NCI-H2227 (cell line): ENCODE data around the gene DLG1.

Source experiments
- DNase-seq: peaks from one replicate; lab custom pipeline; 2025; ENCODE audit not compliant: unreplicated experiment; lab: John Stamatoyannopoulos, UW

DLG1 gene

GRCh38 chr3:197183582-197183981, 114.8 kb downstream of the DLG1 start:
- DNase-seq: peak; percentile 68

DNA sequence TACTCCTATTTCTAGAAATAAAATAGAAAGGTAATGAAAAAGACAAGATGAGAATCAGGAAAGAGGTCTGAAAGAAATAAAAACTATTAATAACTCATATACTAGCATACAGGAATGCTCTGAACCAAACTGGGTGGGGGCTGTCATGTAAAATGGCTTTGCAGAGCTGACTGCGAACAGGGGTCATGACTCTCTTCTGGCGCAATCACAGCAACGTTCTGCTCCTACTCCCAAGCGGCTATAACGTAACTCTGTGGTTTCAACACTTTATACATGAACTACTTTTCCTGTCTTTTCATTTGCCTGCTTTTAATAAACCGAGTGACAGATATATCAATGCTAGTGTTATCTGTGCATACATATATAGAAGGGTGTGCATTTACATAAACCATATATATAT, 116.7 kb downstream of the DLG1 start:
- DNase-seq: no peak

- DNase-seq: no peak
Measured at GRCh38 chr3:197178998-197179397, 119.4 kb downstream of the DLG1 start.

DNA sequence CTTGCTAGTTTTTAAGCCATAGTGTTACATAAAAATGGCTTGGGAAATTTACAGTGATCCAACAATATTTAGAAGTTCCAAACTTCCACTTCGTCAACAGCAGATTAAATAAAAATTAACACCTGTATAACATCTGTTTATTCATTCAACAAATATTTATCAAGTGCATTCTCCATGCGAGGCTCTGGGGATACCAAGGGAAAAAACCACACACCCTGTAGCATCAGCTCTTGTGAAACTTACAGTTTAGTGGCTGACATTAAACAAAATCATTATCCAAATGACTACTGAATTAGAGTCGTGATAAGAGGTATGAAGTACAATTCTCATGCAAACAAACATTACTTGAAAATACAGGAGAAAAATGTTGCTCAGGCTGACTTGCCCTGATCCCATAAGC, 122.9 kb downstream of the DLG1 start:
- DNase-seq: no peak

- DNase-seq: no peak
Measured at GRCh38 chr3:197174927-197175326, 123.5 kb downstream of the DLG1 start.

DNA sequence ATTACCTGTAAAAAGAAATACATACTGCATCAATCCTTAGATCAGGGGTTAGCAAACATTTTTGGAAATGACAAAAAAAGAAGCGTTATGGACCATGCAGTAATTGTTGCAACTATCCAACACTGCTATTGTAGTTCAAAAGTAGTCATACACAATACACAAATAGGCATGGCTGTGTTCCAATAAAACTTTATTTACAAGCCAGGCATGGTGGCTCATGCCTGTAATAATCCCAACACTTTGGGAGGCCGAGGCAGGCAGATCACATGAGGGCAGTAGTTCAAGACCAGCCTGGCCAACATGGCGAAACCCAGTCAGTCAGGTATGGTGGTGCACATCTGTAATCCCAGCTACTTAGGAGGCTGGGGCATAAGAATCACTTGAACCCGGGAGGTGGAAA, 124.8 kb downstream of the DLG1 start:
- no peak for DNase-seq

GRCh38 chr3:197171481-197172067, 126.8 kb downstream of the DLG1 start:
- DNase-seq: no peak

DNA sequence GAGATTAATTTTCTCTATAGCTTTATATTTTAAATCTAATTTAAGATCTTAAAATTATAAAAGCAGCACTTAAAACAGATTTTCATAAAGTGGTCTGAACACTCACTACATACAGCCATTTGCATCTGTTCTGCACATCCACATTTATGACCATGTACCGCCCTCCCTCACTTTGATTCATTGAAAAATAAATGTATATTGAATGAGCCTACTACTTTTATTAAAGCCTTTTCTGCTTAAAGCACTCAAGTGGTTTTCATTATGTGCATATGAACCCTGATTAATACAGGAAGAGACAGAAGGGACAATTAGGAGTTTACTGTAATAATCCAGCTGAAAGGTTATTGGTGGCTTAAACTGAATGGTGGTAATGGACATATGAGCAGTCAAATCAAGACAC, 129.4 kb downstream of the DLG1 start:
- no peak for DNase-seq

- DNase-seq: peak; percentile 90
Measured at GRCh38 chr3:197168606-197169005, 129.8 kb downstream of the DLG1 start.

DNA sequence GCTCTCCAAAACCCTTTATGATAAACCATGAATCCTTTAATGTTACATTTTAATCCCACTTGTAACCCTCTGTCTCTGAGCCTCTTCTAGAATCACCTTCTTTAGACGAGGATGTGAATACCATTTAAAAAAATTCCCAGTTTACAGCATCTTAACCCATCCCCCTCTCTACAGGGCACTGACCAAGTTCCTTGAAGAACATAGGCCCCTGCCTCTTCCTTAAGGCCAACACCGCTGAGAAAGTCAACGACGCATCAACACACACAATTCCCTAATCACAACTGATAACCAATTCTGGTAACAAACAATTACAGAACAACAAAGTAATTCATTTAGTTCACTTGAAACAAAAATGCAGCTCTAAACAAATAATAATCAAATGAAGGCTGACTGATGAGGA, 130.3 kb downstream of the DLG1 start:
- DNase-seq: no peak

DNA sequence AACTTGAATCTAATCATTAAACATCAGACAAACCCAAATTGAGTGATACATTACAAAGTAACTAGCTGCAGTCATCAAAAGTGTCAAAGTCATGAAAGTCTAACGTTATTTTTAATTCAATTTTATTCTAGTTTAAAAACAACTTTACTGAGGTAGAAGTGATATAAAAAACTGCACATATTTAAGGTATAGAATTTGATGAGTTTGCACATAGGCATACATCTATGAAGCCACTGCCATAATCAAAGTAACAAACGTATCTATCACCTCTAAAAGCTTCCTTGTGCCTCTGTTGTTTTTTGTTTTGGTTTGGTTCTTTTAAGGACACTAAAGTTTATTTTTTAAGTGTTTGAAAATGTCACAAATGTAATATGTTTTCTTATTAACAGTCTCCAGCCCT, 130.9 kb downstream of the DLG1 start:
- DNase-seq: no peak

DNA sequence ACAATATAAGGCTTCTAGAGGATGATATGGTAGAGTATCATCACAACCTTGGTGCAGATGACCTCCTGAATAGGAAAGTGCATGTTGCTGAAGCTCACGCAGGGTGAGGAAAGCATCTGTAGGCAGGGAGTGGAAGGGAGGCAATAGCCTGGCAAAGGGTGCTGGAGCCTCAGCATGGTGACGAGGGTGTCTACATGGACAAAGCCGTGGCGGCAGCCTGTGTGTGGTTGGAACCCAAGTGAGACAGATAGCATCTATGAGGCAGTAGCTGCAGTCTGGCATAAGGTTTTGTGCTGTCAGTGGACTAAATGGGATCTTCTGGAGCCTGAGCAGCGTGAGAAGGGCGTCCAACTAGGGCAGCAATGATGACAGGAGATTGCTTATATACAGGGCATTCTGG, 132.5 kb downstream of the DLG1 start:
- DNase-seq: no peak

DNA sequence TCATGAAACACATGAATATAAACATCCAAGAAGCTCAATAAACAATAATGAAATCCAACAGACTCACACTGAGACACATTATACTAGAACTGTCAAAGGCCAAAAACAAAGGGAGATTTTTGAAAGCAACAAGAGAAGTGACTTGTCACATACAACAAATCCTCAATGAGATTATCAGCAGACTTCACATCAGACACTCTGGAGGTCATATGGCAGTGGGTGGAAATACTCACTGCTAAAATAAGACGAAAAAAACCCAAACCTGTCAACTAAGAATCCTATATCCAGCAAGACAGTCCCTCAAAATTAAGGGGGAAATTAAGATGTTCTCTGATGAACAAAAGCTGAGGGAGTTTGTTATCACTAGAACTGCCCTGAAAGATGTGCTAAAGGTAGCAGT, 143.4 kb downstream of the DLG1 start:
- no peak for DNase-seq

DNA sequence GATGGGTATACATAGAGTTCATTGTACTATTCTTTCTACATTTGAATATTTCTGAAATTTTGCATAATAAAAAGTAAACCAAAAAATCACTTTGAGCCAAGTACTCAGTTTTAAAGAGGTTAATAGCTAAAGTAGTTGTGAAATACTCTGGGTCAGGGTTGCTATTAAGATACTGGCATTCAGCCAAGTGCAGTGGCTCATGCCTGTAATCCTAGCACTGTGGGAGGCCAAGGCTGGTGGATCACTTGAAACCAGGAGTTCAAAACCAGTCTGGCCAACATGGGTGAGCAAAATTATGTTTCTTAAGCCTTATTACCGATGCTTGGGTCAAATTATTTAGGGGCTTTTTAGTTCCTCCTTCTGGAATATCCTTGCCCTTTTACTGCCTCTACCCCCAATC, 146.8 kb downstream of the DLG1 start:
- DNase-seq: peak; percentile 43

GRCh38 chr3:197149528-197149927, 148.9 kb downstream of the DLG1 start:
- no peak for DNase-seq

GRCh38 chr3:197144188-197144587, 154.2 kb downstream of the DLG1 start:
- DNase-seq: no peak

DNA sequence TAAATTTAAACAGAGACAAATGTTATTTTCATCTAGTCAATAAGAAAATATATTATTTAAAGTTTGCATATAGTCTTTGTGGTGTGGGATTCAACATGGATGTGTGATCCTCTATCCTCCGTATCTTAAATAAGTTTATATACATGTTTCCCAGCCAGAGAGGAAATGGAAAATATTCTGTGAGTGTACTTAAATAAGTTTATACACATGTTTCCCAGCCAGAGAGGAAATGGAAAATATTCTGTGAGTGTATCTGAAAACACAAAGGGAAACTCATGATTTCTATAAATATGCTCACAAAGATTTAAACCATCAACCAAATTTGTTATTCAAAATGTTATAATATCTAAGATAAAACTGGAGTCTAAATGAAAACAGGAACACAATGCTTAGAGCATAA, 158.8 kb downstream of the DLG1 start:
- DNase-seq: no peak

- no peak for DNase-seq
Measured at GRCh38 chr3:197137751-197138150, 160.7 kb downstream of the DLG1 start.

GRCh38 chr3:197136744-197137143, 161.7 kb downstream of the DLG1 start:
- no peak for DNase-seq

DNA sequence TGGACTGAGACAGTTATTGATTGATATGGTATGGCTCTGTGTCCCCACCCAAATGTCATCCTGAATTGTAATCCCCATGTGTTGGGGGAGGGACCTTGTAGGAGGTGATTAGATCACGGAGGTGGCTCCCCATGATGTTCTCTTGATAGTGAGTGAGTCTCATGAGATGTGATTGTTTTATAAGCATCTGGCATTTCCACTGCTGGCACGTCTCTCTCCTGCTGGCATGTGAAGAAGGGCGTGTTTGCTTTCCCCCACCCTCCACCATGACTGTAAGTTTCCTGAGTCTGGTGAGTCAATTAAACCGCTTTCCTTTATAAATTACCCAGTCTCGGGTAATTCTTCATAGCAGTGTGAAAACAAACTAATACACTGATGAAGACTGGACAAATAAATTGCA, 163.2 kb downstream of the DLG1 start:
- no peak for DNase-seq

DNA sequence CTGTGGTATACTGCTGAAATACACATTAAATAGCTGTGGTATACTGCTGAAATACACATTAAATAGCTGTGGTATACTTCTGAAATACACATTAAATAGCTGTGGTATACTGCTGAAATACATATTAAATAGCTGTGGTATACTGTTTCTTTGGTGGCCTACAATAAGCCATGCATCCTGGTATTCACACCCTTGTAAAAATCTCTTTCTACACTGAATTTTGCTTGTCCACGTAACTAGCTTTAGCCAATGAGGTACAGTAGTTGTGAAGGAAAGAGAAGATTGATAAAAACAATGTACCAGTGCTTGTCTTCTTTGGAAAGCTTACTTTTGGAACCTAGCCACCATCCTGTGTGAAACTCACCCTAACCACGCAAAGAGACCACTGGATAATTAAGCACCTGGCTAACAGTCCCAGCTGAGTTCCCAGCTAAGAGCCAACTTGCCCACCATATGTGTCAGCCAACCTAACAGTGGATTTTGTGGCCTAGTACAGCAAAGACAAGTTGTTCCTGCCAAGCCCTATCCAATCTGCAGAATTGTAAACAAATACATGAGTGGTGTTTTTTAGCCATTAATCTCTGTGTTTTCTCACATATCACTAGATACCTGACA, 165.4 kb downstream of the DLG1 start:
- DNase-seq: no peak

DNA sequence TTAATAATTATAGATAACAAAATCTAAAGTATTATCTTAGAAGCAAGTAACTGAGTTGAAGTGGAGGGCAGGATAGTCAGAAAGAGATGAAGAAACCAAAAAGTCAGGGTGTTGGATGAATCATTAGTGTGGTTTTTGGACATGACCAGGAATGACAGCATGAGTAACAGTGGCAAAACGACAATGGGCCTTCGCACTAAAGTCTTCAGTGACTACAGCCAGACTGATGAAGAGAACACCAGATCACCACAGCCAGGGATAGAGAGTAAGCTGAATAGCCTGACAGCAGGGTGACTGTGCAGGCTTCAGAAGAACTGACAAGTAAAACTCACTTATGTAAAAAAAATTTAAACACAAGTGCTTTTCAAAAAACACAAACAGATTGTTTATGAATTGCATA, 172.8 kb downstream of the DLG1 start:
- no peak for DNase-seq

- no peak for DNase-seq
Measured at GRCh38 chr3:197124713-197125112, 173.7 kb downstream of the DLG1 start.
